ENCODE measurements around the gene ASB4.

Gene ASB4

DNA sequence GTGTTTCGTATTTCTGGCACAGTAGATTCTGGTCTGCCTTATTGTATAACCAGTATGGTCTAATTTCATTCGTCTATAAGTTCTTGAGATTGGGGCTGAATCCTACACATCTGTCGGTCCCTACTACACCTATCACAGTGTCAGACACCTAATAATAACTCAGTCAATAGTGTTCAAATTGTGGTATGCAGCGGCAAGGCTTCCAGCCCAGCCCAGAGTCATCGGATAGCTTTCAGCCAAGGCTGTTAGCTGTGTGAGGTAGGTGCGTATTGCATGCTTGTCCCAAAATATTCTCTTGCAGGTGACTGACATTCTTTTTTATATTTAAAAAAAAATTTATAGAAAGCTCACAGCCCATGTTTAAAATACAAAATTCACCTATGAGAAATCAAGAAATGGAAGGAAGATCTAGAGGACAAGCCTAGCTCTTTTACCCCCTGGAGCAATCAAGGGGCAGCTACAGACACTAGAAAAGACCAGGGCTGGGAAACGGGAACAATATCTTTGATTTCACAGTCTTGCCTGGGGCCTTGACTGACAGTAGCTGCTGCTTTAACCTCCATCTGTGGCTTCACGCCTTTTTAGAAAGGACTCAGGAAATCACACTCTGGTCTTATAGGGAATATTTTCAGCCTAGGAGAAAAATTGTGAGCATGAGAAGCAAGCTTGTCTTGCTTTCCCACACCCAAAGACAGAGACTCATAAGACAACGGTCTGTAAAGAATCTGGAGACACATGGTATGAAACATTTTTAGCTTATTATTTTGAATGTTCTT lies 9.5 kb upstream of the ASB4 start:
- H3K9me3 ChIP-seq, result no peaks in the 10 kb centered on the region
- no peaks in the 10 kb centered on the region for H3K36me3 ChIP-seq
- H3K4me1 ChIP-seq (ENCODE audit: control insufficient read depth in 1 of 2, insufficient read depth in 1 of 2, low read depth in 1 of 2, low read length in 1 of 2), result no peaks in the 10 kb centered on the region
- H3K4me3 ChIP-seq (ENCODE audit: low read depth in 1 of 2, low read length in 1 of 2), result no peak overlapping the region
- H3K27me3 ChIP-seq, result no peaks in the 10 kb centered on the region
- TF ChIP-seq, protein P1, sequence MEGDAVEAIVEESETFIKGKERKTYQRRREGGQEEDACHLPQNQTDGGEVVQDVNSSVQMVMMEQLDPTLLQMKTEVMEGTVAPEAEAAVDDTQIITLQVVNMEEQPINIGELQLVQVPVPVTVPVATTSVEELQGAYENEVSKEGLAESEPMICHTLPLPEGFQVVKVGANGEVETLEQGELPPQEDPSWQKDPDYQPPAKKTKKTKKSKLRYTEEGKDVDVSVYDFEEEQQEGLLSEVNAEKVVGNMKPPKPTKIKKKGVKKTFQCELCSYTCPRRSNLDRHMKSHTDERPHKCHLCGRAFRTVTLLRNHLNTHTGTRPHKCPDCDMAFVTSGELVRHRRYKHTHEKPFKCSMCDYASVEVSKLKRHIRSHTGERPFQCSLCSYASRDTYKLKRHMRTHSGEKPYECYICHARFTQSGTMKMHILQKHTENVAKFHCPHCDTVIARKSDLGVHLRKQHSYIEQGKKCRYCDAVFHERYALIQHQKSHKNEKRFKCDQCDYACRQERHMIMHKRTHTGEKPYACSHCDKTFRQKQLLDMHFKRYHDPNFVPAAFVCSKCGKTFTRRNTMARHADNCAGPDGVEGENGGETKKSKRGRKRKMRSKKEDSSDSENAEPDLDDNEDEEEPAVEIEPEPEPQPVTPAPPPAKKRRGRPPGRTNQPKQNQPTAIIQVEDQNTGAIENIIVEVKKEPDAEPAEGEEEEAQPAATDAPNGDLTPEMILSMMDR (IDR thresholded peaks at IDR 0.05), result no peak
- no peak overlapping the region for H3K27ac ChIP-seq

- Histone ChIP-seq H3K36me3 (no peaks in the 10 kb centered on the region), H3K4me1 (ENCODE audit: control insufficient read depth in 1 of 2, insufficient read depth in 1 of 2, low read depth in 1 of 2, low read length in 1 of 2) (no peaks in the 10 kb centered on the region), H3K4me3 (ENCODE audit: low read depth in 1 of 2, low read length in 1 of 2) (no peak overlapping the region), H3K9me3 (no peaks in the 10 kb centered on the region), H3K27me3 (no peaks in the 10 kb centered on the region), H3K27ac (no peak overlapping the region)
- TF ChIP-seq, protein P1 (IDR thresholded peaks at IDR 0.05), result peak; percentile 13
Observed at GRCh38 chr7:95476904-95477594, 8.7 kb upstream of the ASB4 start.

- H3K9me3 ChIP-seq, result no peaks in the 10 kb centered on the region
- TF ChIP-seq, protein P1 (IDR thresholded peaks at IDR 0.05), result no peak
- H3K27ac ChIP-seq, result no peak overlapping the region
- H3K4me3 ChIP-seq (ENCODE audit: low read depth in 1 of 2, low read length in 1 of 2), result no peak overlapping the region
- no peaks in the 10 kb centered on the region for H3K27me3 ChIP-seq
- H3K36me3 ChIP-seq, result no peaks in the 10 kb centered on the region
- peaks cover 0 to 4% of the 10 kb centered on the region in 2 experiments for H3K4me1 ChIP-seq (ENCODE audit: control insufficient read depth in 1 of 2, insufficient read depth in 1 of 2, low read depth in 1 of 2, low read length in 1 of 2)
Observed at GRCh38 chr7:95478272-95479037, 7.3 kb upstream of the ASB4 start.

DNA sequence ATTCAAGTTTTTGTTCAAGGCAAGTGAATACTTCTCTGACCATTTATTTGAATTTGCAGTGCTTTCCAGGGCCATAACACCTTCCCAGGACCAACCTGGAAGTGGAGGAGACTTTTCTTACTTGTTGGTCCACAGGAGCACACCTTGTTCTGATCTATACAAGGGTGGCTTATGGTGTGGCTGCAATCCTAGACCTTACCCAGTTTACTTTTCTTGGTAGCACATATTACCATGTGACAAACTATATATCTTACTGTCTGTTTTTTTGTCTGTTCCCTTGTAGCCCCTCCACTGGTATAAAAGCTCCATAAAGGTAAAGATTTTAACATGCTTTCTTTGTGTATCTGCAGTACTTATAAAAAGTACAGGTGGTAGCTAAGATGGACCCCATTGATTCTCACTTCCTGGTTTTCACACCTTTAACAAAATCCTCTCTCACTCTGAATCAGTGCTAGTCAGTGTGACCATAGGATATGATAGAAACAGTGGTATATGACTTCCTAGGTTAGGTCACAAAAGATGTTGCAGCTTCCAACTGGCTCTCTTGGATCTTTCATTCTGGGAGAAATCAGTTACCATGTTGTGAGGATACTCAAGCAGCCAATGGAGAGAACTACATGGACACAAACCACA lies 5.6 kb upstream of the ASB4 start:
- H3K4me3 ChIP-seq (ENCODE audit: low read depth in 1 of 2, low read length in 1 of 2), result no peak overlapping the region
- no peaks in the 10 kb centered on the region for H3K36me3 ChIP-seq
- no peak overlapping the region for H3K27ac ChIP-seq
- peaks cover 0 to 4% of the 10 kb centered on the region in 2 experiments for H3K4me1 ChIP-seq (ENCODE audit: control insufficient read depth in 1 of 2, insufficient read depth in 1 of 2, low read depth in 1 of 2, low read length in 1 of 2)
- TF ChIP-seq, protein P1 (IDR thresholded peaks at IDR 0.05), result no peak
- no peaks in the 10 kb centered on the region for H3K27me3 ChIP-seq
- no peaks in the 10 kb centered on the region for H3K9me3 ChIP-seq
